Left renal pelvis (tissue), 4 donors: ENCODE results near the gene ATAD3C. TPM values are rescaled to one million over a fixed set of nuclear protein-coding genes. Genes with fewer than 3 reads are reported as not detected.
"Not testable (repeated sequence)": the region's sequence is repeated elsewhere in the genome, so short reads cannot be mapped to it uniquely, and the experiment has no call there.

Experiments
- DNase-seq, 4 donors: peaks; one replicate each; pipeline ENCODE4 v3.0.0-alpha.2; 2013; ENCODE audit warnings: low read depth in 4 of 4, low spot score in 3 of 4
- polyA plus RNA-seq, 4 donors: library from polyadenylated mRNA; unstranded; fragments of 120-200 nt; gene quantifications; one replicate each; pipeline ENCODE4 v1.2.1, GENCODE V29; 2013; ENCODE audit not compliant: insufficient read length in 4 of 4

Gene ATAD3C
- polyA plus RNA-seq, 4 donors: 0.41 to 4.7 (median 1.9) TPM

GRCh38 chr1:1418464-1419362 lies 30.8 kb upstream of the ATAD3C start:
- no peak for DNase-seq

GRCh38 chr1:1419363-1419812 lies 30.1 kb upstream of the ATAD3C start:
- no peak for DNase-seq

DNA sequence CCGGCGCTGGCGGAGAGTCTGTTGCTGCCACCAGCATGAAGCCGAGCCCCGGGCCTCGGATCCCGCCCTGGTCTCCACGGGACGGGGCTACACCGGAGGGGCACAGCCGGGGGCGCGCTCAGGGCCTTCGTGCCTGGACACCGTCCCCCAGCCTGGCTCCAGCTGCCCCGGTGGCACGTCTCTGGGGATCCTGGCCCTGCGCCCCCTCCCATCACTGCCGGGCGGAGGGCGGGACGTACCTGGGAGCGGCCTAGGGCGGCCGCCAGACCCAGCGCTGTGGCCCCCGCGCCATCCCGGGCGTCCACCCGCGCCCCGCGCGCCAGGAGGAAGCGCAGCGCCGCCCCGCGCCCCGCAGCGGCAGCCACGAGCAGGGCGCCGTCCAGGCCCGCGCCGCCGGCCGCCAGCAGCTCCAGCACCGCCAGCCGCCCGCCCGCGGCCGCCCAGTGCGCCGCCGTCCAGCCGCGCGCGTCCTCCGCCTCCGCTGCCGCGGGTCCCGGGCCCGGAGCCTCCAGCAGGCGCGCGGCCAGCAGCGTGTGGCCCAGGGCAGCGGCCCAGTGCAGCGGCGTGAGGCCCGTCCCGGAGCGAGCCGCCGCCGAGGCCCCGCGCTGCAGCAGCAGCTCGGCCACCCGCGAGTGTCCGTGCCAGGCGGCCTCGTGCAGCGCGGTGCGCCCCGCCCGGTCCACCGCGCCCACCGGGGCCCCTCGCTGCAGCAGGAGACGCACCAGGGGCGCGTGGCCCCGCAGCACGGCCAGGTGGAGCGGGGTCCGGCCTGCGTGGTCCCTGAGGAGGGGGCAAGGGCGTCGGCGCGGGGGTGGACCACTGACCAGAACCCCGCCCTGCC lies 29.5 kb upstream of the ATAD3C start:
- DNase-seq: no peak

DNA sequence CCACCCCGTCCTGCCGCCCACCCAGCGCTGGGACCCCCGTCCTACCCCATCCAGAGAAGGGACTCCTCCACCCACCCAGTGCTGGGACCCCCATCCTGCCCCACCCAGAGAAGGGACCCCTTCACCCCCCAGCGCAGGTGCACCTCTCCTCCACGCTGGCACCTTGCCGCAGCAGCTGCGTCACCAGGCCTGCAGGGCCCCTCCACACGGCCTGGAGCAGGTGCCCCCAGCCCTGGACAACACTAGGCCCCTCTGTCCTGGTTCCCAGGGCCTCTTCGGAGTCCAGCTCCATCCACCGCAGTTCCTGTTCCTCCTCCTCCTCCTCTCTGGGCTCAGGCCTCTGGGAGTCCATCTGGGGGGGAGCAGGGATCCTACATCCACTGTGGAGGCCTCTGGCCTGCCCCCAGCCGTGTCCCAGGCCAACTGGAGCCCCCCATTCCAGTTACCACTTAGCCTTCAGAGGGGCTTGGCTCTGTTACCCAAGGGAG lies 28.8 kb upstream of the ATAD3C start:
- no peak for DNase-seq

DNA sequence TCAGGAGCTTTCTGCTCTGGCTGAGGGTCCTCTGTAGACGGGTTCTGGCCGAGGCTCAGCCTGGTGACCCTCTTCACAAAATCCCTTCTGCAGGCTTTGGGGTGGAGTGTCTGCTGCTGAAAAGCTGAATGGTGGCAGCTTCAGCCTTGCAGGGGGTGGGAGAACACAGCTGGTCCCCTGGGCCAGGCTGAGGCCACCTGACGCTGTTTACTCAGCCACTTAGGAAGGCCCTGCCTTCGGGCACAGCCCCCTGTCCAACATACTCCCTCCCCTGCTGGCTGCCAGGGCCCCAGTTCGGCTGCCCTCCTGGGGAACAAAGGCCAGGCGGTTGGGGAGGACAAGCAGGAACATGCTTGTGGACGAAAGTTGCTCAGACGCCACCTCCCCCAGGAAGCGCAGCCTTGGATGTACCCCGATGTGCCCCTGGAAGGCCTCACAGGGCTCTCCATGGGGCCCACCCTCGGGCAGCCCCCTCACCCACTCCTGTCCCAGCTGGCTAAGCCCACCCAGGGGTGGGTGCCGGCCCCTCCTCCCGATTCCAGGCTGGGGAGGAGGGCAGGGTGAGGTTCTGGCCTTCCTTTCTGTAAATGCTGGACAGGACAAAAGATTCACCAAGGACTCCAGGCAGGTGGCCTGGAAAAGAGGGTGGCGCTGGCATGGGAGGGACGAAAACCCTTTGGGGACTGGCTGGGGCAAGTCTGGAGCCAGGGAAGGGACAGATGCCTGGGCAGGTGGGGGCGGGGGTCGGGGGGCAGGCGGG lies 28.2 kb upstream of the ATAD3C start, which contains the start of gene ANKRD65:
TSS of gene ANKRD65 (minus strand) at position 130 of the 760 bp plus-strand sequence. CDS start 271 bp downstream, outside the sequence.
- DNase-seq: no peak

GRCh38 chr1:1421907-1422464 lies 27.5 kb upstream of the ATAD3C start:
- DNase-seq: no peak

GRCh38 chr1:1422465-1423244 lies 26.8 kb upstream of the ATAD3C start:
- DNase-seq: no peak

DNA sequence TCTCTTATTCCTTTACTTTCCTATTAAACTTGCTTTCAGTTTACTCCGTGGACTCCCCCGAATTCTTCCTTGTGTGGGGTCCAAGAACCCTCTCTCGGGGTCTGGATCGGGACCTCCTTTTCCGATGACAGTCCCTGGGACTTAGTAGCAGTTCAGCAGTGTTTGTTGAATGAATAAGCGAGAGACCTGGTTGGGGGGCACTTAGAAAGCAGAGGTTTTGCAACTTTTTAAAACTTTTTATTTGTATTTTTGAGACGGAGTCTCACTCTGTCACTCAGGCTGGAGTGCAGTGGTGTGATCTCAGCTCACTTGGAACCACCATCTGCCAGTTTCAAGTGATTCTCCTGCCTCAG lies 26.3 kb upstream of the ATAD3C start:
- DNase-seq: no peak

GRCh38 chr1:1424707-1425106 lies 24.8 kb upstream of the ATAD3C start:
- no peak for DNase-seq

- no peak for DNase-seq
These were observed 24.1 kb upstream of the ATAD3C start for GRCh38 chr1:1425426-1425752.

DNA sequence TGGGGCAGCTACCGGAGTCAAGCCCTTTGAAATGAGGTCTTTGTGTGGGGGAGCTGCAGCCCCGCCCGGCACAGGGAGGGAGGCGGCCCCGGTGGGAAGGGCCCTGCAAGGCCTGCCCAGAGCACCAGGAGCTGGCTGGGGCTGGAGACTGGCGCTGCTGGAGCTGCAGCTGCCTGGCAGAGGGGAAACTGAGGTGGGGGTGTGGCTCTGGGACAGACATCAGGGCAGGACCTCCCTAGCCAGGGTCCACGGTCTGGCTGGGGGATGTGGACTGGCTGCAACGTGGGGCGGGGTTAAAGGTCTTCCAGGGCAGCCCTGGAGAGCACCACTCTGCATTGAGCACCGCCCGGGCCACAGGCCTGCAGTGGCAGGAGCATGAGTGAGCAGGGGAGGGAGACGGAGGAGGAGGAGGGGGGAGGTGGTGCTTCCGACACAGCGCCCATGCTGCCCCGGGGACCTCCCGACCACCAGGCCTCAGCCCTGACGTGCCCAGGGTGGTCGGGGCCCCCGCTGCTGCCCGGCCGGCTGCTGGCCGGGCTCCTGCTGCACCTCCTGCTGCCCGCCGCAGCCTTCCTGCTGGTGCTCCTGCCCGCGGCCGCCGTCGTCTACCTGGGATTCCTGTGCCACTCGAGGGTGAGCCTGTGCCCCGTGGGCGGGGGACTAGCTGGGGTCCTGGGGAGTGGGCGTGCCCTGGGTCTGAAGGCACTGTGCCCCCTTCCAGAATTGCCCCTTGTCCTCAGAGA lies 23.6 kb upstream of the ATAD3C start:
- DNase-seq: no peak

- no peak for DNase-seq
These were observed 22.9 kb upstream of the ATAD3C start for GRCh38 chr1:1426496-1427105.

- DNase-seq: no peak
These were observed 22.2 kb upstream of the ATAD3C start for GRCh38 chr1:1427106-1427819.

DNA sequence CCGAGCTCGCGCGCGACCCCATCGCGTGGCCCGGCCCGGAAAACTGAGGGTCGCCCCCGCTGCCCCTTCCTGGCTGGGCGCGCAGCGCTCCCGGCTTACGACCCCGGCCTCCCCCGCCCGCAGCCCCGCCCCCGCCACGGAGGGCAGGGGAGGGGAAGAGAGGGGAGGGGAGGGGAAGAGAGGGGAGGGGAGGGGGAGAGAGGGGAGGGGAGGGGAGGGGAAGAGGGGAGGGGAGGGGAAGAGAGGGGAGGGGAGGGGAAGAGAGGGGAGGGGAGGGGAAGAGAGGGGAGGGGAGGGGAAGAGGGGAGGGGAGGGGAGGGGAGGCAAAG lies 21.7 kb upstream of the ATAD3C start:
- DNase-seq: no peak

DNA sequence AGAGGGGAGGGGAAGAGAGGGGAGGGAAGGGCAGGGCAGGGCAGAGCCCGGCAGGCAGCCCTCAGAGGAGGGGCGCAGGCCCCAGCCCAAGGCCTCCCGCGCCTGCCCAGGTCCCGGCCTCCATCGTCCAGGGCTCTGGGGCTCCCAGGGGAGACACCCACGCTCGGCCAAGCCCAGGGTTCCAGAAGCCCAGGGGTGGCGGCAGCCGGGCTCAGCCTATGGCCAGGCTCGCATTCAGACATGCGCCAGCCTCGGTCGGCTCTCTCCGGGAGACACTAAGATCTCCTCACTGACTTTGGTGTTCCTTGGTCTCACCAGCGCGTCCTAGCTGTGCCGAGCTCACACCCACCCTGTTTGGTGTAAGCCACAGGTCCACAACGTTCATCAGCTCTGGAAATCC lies 21.3 kb upstream of the ATAD3C start:
- DNase-seq: no peak

DNA sequence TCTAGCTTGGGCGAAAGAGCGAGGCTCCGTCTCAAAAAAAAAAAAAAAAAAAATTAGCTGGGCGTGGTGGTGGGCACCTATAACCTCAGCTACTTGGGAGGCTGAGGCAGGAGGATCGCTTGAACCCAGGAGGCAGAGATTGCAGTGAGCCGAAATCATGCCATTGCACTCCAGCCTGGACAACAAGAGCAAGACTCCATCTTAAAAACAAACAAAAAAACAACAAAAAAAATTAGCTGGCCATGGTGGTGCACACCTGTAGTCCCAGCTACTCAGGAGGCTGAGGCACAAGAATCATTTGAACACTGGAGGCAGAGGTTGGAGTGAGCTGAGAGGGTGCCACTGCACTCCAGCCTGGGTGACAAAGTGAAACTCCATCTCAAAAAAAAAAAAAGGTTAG lies 20.5 kb upstream of the ATAD3C start:
- DNase-seq: not testable (repeated sequence)

- no peak for DNase-seq
These were observed 19.8 kb upstream of the ATAD3C start for GRCh38 chr1:1429671-1430073.
